ENCODE data around the gene SLC25A52.
A peak's percentile ranks its signal among the peaks of the same experiment; 100 is the strongest.

SLC25A52 gene

GRCh38 chr18:31716362-31716761 lies 44.3 kb downstream of the SLC25A52 start:
- H3K4me1 ChIP-seq (ENCODE audit: insufficient read depth, low read length, severe bottlenecking): no peaks in the 10 kb centered on the region
- no peaks in the 10 kb centered on the region; the same call in 1 of the 2 replicates for H3K27me3 ChIP-seq (ENCODE audit: insufficient read depth, low read length)
- H3K79me2 ChIP-seq (ENCODE audit: insufficient read depth, low read length): no peaks in the 10 kb centered on the region
- no peaks in the 10 kb centered on the region for H3K9me3 ChIP-seq (ENCODE audit: low read length)
- H3F3A ChIP-seq (ENCODE audit: insufficient read depth, low read length): no peaks in the 10 kb centered on the region
- no peak overlapping the region for H3K9ac ChIP-seq (ENCODE audit: low read length)
- no peak overlapping the region for H3K27ac ChIP-seq (ENCODE audit: low read depth, low read length, poor library complexity, severe bottlenecking)
- TF ChIP-seq EZH2 (IDR thresholded peaks at IDR 0.05; ENCODE audit: borderline replicate concordance, low read length) (no peak), CTCF (IDR thresholded peaks at IDR 0.05; ENCODE audit: low read length) (no peak)
- no peaks in the 10 kb centered on the region for H3K9me2 ChIP-seq (ENCODE audit: low read depth, low read length)
- no peaks in the 10 kb centered on the region for H3K36me3 ChIP-seq (ENCODE audit: insufficient read depth, low read length)
- no peaks in the 10 kb centered on the region for H4K20me1 ChIP-seq (ENCODE audit: insufficient read depth, low read length)
- no peak overlapping the region for H2AFZ ChIP-seq (ENCODE audit: low read length)
- H3K4me2 ChIP-seq (ENCODE audit: low read length): no peak overlapping the region
- H3K4me3 ChIP-seq (ENCODE audit: low read depth, low read length, poor library complexity, severe bottlenecking): no peak overlapping the region

DNA sequence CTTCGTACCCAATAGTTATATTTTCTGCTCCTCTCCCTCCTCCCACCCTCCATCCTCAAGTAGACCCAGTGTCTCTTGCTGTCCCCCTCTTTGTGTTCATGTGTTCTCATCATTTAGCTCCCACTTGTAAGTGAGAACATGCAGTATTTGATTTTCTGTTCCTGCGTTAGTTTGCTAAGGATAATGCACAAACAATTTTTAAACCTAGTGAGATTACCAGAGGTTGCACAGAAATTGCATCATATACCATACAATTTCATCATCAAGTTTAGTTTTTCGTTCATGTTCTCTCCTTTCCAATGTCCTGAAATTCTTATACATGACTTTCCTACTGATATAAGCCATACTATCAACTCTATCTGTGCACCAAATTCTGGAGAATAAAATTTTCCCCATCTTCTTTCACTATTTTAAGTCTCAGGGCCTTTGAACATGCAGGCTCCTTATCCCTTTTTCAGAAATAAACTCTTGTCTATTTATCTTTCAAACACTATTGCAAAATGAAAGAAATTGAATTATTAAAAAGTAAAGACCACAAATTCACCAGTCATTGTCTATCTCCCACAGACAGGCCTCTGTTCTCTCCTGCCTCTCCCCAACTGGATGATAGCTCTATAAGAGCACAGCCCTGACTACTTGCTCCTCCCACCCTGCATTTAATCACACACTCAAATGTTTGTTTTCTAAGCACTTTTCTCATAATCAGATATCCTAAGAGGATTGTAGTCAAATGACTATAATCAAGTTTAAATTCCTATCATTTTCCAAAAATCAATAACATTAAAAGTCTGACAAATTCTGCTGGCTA lies 49.1 kb downstream of the SLC25A52 start:
- H3K36me3 ChIP-seq (ENCODE audit: insufficient read depth, low read length): no peaks in the 10 kb centered on the region
- H4K20me1 ChIP-seq (ENCODE audit: insufficient read depth, low read length): no peaks in the 10 kb centered on the region
- H3K4me1 ChIP-seq (ENCODE audit: insufficient read depth, low read length, severe bottlenecking): no peaks in the 10 kb centered on the region
- H3K9me2 ChIP-seq (ENCODE audit: low read depth, low read length): no peaks in the 10 kb centered on the region
- no peak overlapping the region for H2AFZ ChIP-seq (ENCODE audit: low read length)
- no peaks in the 10 kb centered on the region for H3K27me3 ChIP-seq (ENCODE audit: insufficient read depth, low read length)
- H3K4me2 ChIP-seq (ENCODE audit: low read length): no peak overlapping the region
- H3K79me2 ChIP-seq (ENCODE audit: insufficient read depth, low read length): no peaks in the 10 kb centered on the region
- TF ChIP-seq CTCF (IDR thresholded peaks at IDR 0.05; ENCODE audit: low read length) (no peak), EZH2 (IDR thresholded peaks at IDR 0.05; ENCODE audit: borderline replicate concordance, low read length) (no peak)
- no peaks in the 10 kb centered on the region for H3F3A ChIP-seq (ENCODE audit: insufficient read depth, low read length)
- no peak overlapping the region for H3K27ac ChIP-seq (ENCODE audit: low read depth, low read length, poor library complexity, severe bottlenecking)
- H3K9ac ChIP-seq (ENCODE audit: low read length): no peak overlapping the region
- H3K9me3 ChIP-seq (ENCODE audit: low read length): no peaks in the 10 kb centered on the region
- H3K4me3 ChIP-seq (ENCODE audit: low read depth, low read length, poor library complexity, severe bottlenecking): no peak overlapping the region

DNA sequence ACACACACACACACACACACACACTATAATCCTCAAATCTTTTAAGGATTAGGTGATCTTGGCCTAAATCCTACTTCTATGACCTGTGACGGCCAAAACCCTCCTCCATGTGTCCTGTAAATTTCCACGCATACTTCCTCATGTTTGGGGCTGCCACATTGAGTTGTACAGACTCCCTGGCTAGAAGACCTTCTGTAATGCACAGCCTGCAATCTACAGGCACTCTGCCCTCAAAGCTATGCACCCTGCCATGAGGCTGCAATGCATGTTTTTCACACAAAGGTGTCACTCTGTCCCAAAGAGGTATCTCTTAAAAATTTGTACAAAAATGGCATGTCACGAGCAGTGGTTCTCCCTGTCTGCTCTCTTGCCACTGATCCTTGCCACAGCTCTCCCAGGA lies 49.9 kb downstream of the SLC25A52 start:
- Histone ChIP-seq H3K9ac (ENCODE audit: low read length) (no peak overlapping the region), H3F3A (ENCODE audit: insufficient read depth, low read length) (no peaks in the 10 kb centered on the region), H3K4me2 (ENCODE audit: low read length) (no peak overlapping the region), H3K9me3 (ENCODE audit: low read length) (no peaks in the 10 kb centered on the region), H4K20me1 (ENCODE audit: insufficient read depth, low read length) (no peaks in the 10 kb centered on the region), H3K27me3 (ENCODE audit: insufficient read depth, low read length) (no peaks in the 10 kb centered on the region), H3K36me3 (ENCODE audit: insufficient read depth, low read length) (no peaks in the 10 kb centered on the region), H3K4me3 (ENCODE audit: low read depth, low read length, poor library complexity, severe bottlenecking) (no peak overlapping the region), H3K9me2 (ENCODE audit: low read depth, low read length) (no peaks in the 10 kb centered on the region), H3K4me1 (ENCODE audit: insufficient read depth, low read length, severe bottlenecking) (no peaks in the 10 kb centered on the region), H3K79me2 (ENCODE audit: insufficient read depth, low read length) (no peaks in the 10 kb centered on the region), H2AFZ (ENCODE audit: low read length) (no peak overlapping the region), H3K27ac (ENCODE audit: low read depth, low read length, poor library complexity, severe bottlenecking) (no peak overlapping the region)
- TF ChIP-seq EZH2 (IDR thresholded peaks at IDR 0.05; ENCODE audit: borderline replicate concordance, low read length): no peak
- TF ChIP-seq CTCF (IDR thresholded peaks at IDR 0.05; ENCODE audit: low read length): peak; percentile 17; the same call in 1 of the 2 replicates
